GM19025 (cell line): Measurements from ENCODE around the gene PDGFC.

Source experiments
- ATAC-seq: cut with Tn5 transposase; IDR thresholded peaks from one replicate; pipeline ENCODE4 v1.9.1; 2021; ENCODE audit warnings: mild to moderate bottlenecking, low read depth, moderate library complexity; ENCODE audit not compliant: unreplicated experiment

PDGFC gene

GRCh38 chr4:156838761-156839160 is 132.8 kb downstream of the PDGFC start:
- ATAC-seq: no peak

DNA sequence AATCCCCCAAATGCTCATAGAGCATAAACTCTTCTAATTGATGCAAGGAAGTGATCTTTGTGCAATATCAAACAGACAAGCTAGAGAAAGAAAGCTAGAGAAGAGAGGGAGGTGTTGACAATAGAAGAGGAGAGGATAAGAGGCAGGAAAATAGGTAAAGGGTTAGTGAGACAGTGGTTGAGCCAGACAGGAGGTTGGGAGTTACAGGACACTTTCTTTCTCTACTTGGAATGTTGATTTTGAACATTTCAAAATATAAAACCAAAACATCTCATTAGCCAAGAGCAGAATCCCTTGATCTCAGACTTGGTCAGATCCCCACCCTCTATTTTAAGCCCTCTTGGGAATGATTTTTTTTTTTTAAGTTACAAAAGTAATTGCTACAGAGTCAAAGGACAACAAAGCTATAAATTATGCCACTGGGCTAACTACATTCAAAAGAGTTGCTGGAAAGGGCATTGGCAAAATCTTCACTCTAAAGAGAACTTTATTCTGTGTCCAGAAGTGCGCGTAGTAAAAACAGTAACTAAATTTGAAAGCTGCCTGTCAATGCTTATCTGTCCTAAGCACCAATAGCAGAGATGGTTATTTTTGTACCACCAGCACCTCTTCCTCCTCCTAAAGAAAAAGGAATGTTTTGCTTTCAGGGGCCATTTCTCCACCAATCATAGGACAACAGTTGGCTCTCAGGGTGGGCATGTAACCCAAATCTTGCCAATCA is 133.8 kb downstream of the PDGFC start:
- ATAC-seq: no peak

DNA sequence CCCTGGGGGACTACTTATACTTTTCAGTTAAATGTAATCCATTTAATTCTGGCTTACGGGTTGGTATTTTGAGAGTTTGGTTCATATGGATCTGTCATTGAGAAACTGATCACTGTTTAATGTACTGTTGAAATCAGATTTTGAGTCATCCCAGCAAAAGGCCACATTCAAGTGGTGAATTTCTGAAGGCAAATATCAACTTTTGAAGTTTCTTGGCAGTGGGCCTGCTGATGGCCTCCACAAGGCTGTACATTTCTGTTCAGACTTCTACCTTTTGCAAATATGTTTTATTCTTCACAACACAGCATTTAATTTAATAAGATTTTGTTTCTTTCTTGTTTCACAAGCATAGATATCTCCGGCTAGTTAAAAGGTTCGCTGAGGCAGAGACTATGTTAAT is 138.7 kb downstream of the PDGFC start:
- no peak for ATAC-seq

DNA sequence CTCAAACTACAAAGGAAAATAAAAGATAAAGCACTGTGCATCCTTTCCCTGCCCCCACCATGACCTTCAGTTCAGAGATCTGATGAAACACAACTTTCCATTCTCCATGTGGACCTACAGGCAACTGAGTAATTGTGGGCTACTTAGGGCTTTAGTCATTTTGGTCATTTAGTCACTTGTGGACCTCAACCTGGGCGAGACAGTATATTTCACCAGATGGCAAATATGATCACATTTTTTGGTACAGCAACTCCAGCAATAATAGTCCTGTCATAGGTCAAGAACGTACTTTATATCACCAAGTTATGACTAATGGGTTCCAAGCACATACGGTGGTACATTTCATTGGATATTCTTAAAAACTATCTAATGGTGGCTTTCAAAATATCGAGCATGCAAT is 141.2 kb downstream of the PDGFC start:
- no peak for ATAC-seq

DNA sequence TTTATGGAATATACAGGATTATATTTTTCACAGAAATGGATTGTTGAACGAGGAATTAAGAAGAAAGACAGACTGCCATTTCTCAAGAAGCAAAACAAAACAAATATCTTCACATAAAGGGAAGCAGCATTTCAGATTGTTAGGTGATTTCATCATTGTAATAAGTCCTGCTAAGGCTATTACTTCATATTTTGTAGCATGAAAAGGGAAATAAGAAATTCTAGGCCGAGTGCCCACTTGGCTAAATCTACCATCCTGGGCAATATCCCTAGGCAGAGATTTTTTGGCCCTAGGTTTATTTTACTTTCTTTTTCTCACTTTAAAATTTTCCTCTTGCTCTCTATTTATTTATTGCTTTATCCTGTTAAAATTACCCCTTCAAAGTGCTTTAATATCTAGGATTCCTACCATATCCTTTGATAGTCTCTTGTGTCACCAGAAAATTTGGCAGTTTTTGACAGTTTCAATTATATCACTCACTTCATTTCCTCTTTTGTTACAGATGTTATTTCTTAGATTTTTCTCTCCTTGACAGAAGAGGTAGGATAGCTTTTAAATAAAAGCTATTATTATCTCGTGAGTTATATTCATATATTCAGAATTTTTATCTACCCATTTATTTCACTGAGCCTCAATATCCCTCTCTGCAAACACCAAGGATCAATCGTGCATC is 142.3 kb downstream of the PDGFC start:
- ATAC-seq: no peak

- no peak for ATAC-seq
These were observed 144.1 kb downstream of the PDGFC start for GRCh38 chr4:156827519-156827918.

DNA sequence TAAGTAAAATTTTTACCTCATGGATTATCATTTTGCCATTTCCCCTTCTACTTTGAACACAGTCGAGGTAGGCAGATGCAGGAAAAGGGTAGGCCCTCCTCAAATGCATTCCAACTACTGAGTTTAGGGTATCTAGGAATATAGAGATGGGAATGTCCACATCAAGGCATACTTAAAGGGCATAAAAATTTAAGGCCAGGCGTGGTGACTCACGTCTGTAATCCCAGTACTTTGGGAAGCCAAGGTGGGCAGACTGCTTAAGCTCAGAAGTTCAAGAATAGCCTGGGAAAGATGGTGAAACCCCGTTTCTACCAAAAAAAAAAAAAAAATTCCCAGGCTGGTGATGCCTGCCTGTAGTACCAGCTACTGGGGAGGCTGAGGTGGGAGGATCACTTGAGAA is 146.5 kb downstream of the PDGFC start:
- ATAC-seq: no peak

DNA sequence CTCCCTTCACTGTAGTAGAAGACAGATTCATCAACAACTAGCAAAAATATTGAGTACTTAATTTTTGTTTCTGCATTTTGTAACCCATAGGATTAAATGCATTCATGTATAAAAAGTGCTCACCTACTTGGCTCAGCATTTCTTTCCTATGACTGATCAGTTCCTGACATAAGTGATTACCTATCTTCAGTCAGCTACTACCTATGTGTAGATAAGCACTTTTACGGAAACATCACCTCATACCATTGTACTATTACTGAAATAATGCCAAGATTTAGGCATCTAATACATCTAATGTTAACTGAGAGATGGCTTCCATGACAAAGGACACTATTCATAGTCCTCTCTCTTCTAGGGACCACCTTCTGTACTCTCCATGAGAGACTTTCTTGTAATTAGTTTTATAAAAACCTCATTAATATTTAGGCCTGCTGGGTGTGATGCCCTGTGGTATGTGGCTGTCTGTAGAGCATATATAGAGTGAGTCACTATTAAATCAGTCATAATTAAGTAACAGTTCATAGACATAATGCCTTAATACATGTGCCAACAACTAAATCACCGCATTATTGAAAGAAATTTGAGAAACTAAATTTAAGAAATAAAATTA is 147.0 kb downstream of the PDGFC start:
- no peak for ATAC-seq

GRCh38 chr4:156820931-156821330 is 150.7 kb downstream of the PDGFC start:
- no peak for ATAC-seq

- no peak for ATAC-seq
These were observed 155.2 kb downstream of the PDGFC start for GRCh38 chr4:156816360-156816755.

- no peak for ATAC-seq
These were observed 155.8 kb downstream of the PDGFC start for GRCh38 chr4:156815717-156816359.

GRCh38 chr4:156811963-156812362 is 159.6 kb downstream of the PDGFC start:
- ATAC-seq: no peak

DNA sequence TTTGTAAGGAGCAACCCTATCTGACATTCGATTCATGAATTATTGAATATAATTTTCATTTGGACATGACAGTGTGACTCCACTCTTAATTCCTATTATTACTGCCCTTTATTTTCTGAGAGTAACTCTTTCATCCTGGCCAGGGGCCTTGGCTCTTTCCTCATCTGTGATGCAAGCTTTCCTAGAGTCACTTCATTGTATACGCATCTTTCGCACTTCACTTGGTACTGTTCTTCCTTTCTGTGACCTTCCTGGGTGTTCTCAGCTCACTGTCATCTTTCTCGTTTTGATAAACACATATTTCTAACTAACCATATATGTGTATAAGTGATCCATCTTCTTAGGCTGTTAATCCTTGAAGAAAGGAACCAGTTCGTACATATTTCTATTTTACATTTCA is 160.3 kb downstream of the PDGFC start:
- ATAC-seq: no peak

DNA sequence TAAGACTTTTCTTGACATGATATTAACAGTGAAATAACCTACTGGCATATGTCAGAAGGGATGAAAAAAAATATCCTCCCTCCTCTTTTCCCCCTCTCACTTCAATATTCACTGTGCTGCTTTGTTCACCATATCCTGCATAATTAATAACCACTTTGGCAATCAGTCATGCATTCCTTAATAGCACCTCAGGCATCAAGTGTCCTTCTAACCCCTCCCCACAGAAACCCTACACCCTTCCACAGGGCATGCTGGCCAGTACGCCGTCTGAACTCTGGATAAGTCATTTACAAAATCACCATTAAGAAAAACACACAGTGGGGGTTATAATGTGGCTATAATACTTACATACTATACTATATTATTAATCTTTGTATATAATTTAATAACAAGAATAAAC is 165.9 kb downstream of the PDGFC start:
- ATAC-seq: no peak

- ATAC-seq: no peak
These were observed 168.5 kb downstream of the PDGFC start for GRCh38 chr4:156803056-156803455.

DNA sequence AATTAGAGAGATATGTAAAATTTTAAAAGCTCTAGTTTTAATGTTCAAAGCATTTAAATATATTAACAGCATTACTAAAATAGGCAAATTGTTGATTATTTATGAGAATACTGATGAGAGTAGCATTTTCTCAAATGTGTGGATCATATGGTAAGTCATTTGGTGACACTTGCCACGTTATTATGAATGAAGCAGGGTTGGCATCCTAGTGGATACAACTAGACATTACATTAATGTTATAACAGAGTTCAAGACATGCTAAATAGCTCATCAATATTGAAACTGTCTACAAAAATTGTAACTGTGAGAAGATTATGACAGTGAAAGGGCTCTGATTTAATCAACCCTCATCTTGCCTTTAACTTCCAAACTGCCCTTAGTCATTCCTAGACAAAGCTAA is 171.1 kb downstream of the PDGFC start:
- ATAC-seq: no peak

DNA sequence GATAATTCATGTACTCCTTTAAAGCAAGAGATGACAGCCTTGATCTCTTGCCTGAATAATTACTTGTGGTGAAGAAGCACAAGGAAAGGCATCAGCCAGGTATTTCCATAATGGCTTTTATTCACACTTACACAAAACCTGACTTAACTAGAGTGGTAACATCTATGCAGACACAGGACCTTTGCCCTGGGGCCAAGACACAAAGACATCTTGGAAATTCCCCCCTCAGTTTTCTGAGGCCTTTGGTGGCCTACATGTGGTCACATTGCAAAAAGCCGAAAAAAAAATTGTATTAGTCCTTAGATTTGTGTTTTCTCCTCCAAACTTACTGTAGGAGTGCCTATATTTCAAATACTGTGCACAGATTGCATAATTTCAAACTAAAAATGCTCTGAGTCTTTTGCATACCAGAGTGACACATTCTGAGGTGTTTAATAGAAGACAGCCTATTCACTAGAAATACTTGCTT is 172.4 kb downstream of the PDGFC start:
- ATAC-seq: no peak

- no peak for ATAC-seq
These were observed 173.2 kb downstream of the PDGFC start for GRCh38 chr4:156798438-156798837.

DNA sequence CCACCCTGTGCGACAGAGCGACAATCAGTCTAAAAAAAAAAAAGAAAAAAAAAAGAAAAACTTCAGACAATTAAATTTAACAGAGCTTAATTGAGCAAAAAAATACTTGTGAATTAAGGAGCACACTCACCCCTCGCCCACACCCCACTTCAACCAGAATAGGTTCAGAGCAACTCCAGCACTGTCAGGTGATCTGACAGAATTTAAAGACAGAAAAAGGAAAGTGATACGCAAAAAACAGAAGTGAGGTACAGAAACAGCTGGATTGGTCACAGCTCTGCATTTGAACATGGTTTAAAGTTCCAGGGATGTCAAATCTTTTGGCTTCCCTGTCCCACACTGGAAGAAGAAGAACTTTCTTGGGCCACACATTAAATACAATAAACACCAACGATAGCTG is 174.4 kb downstream of the PDGFC start:
- ATAC-seq: no peak

DNA sequence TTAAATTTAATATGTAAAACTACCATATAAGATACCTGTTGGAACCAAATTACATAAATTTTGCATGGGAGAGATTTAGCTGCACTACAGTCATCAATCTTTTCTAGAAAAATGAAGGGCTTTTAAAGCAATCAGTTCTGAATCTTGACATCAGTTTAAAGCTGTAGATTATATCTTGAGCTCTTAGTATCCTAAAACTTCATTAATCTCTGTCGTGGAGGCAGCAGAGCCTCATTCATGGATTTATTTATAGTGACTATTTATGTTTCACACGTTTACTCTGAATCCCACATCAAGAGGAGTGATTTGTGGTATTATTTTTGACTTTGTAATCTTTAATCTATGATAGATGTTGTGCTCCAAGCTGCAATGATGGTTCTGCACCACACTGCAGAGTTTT is 175.9 kb downstream of the PDGFC start:
- ATAC-seq: no peak

DNA sequence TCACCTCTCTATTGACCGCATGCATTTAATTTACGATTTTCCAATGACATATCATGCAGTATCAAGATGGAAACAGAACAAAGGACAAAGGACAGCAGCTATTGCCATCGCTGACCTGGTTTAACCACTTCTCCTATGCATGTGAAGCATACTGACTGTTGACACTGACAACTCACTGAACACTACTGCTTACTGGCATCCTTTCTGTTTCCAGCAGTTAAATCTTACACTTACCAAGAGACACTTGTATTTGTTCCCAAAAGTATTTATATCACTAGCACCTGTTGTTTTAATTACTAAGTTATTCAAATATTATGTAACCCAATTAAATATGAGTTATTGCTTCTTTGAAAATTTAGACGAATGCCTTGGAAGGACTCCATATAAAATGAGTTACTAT is 176.7 kb downstream of the PDGFC start:
- no peak for ATAC-seq
